Left ventricle myocardium inferior (tissue), 1 donor: ENCODE measurements around the gene METTL25B. TPM values are rescaled to one million over a fixed set of nuclear protein-coding genes. Genes with fewer than 3 reads are reported as not detected.

Experiments used
- DNase-seq: peaks from one replicate; pipeline ENCODE4 v3.0.0-alpha.2; 2020
- H3K27ac ChIP-seq: fragments of 200-600 bp; replicated peaks from 2 replicates; pipeline ENCODE4 v1.8.0; 2021
- H3K27me3 ChIP-seq: fragments of 200-600 bp; 2 replicates; pipeline ENCODE4 v1.8.0; 2021; ENCODE audit warnings: low read depth
- H3K36me3 ChIP-seq: fragments of 200-600 bp; 2 replicates; pipeline ENCODE4 v1.8.0; 2021
- H3K4me1 ChIP-seq: fragments of 200-600 bp; 2 replicates; pipeline ENCODE4 v1.8.0; 2021
- H3K4me3 ChIP-seq: fragments of 200-600 bp; 2 replicates; pipeline ENCODE4 v1.8.0; 2021; ENCODE audit warnings: mild to moderate bottlenecking, moderate library complexity
- H3K9me3 ChIP-seq: fragments of 200-600 bp; replicated peaks from 2 replicates; pipeline ENCODE4 v1.8.0; 2021
- CTCF ChIP-seq: fragments of 200-600 bp; IDR thresholded peaks from 2 replicates; pipeline ENCODE4 v1.8.0; 2021; ENCODE audit warnings: antibody characterized with exemption, mild to moderate bottlenecking, borderline replicate concordance
- intact Hi-C: fragments of 100-400 bp; cut with micrococcal nuclease; formaldehyde crosslinking; loops from one replicate; pipeline ENCODE4 v1.11.0; 2022
- total RNA-seq: library from RNA; stranded (reverse); fragmentation: NEBNext Ultra II Directional; extraction: Animal tissue kit (Norgen Biotek cat#: 25700); gene quantifications from one replicate; pipeline ENCODE4 v1.2.1, GENCODE V29; 2021
- donor health status: DM: no; HTN: yes; CAD: no; lungs with severe emphysema.

Gene METTL25B
- total RNA-seq, 1 donor from 2014 or later, result 18.1 TPM

- Histone ChIP-seq H3K36me3 (peaks cover 50% of the 10 kb centered on the region), H3K4me1 (peaks cover 51% of the 10 kb centered on the region), H3K9me3 (no peaks in the 10 kb centered on the region), H3K4me3 (peak overlapping the region; percentile 96), H3K27ac (peak overlapping the region; percentile 90), H3K27me3 (no peaks in the 10 kb centered on the region)
- intact Hi-C loops, result no loop called here
- TF ChIP-seq CTCF, result no peak
- no peak for DNase-seq
Observed at GRCh38 chr1:156741481-156741983, 13.3 kb downstream of the METTL25B start.

- intact Hi-C loops, result no loop called here
- H3K27ac ChIP-seq, result peak overlapping the region; percentile 90
- TF ChIP-seq CTCF, result no peak
- H3K4me3 ChIP-seq, result no peak overlapping the region
- H3K36me3 ChIP-seq, result peaks cover 45% of the 10 kb centered on the region
- peaks cover 55% of the 10 kb centered on the region for H3K4me1 ChIP-seq
- no peaks in the 10 kb centered on the region for H3K9me3 ChIP-seq
- no peak for DNase-seq
- H3K27me3 ChIP-seq, result no peaks in the 10 kb centered on the region
Observed at GRCh38 chr1:156742017-156742416, 13.7 kb downstream of the METTL25B start.

- DNase-seq, result no peak
- Histone ChIP-seq H3K27me3 (no peaks in the 10 kb centered on the region), H3K36me3 (peaks cover 37% of the 10 kb centered on the region), H3K9me3 (no peaks in the 10 kb centered on the region), H3K4me3 (no peak overlapping the region), H3K27ac (no peak overlapping the region), H3K4me1 (peaks cover 62% of the 10 kb centered on the region)
- intact Hi-C loops, result no loop called here
- no peak for TF ChIP-seq CTCF
Observed at GRCh38 chr1:156742801-156743200, 14.5 kb downstream of the METTL25B start.

- intact Hi-C loops, result no loop called here
- H3K4me1 ChIP-seq, result peaks cover 70% of the 10 kb centered on the region
- DNase-seq, result no peak
Observed at GRCh38 chr1:156743367-156744302, 15.4 kb downstream of the METTL25B start.

GRCh38 chr1:156744344-156744743 is 16.1 kb downstream of the METTL25B start:
- no peak for DNase-seq
- no peaks in the 10 kb centered on the region for H3K27me3 ChIP-seq

More at GRCh38 chr1:156743367-156744302, 15.4 kb downstream of the METTL25B start:
- H3K4me3 ChIP-seq, result no peak overlapping the region
- H3K27ac ChIP-seq, result peak overlapping the region; percentile 98
- H3K9me3 ChIP-seq, result no peaks in the 10 kb centered on the region
- H3K36me3 ChIP-seq, result peaks cover 35% of the 10 kb centered on the region
- H3K27me3 ChIP-seq, result no peaks in the 10 kb centered on the region
- TF ChIP-seq CTCF, result no peak

More at GRCh38 chr1:156744344-156744743, 16.1 kb downstream of the METTL25B start:
- Histone ChIP-seq H3K36me3 (peaks cover 35% of the 10 kb centered on the region), H3K9me3 (no peaks in the 10 kb centered on the region), H3K4me1 (peaks cover 77% of the 10 kb centered on the region), H3K27ac (peak overlapping the region; percentile 98), H3K4me3 (no peak overlapping the region)
- intact Hi-C loops, result no loop called here
- no peak for TF ChIP-seq CTCF
